ENCODE measurements around the gene SEMA3B.

- TF ChIP-seq ZNF133 (CRISPR knock-in tag; IDR thresholded peaks at IDR 0.05) = no peak
- no peak for TF ChIP-seq ZNF23 (CRISPR knock-in tag; IDR thresholded peaks at IDR 0.05)
These were observed 47.8 kb downstream of the SEMA3B start for GRCh38 chr3:50316657-50317242.
